Measurements from ENCODE around the gene GPA33.

GRCh38 chr1:167081594-167082156, 8.5 kb downstream of the GPA33 start:
- TF ChIP-seq CTCF (IDR thresholded peaks at IDR 0.05), result no peak
- TF ChIP-seq POLR2A (IDR thresholded peaks at IDR 0.05), result no peak

Data from uterus (tissue), 2 donors.